NCI-H345 (cell line): Measurements from ENCODE around the gene GRHPR.

ENCODE experiments used
- DNase-seq: peaks from one replicate; lab custom pipeline; 2025; lab: John Stamatoyannopoulos, UW

The GRHPR gene

GRCh38 chr9:37399336-37399735 is 23.2 kb upstream of the GRHPR start:
- DNase-seq: no peak

- DNase-seq: no peak
Observed at GRCh38 chr9:37404590-37404989, 17.9 kb upstream of the GRHPR start.

GRCh38 chr9:37405350-37405749 is 17.1 kb upstream of the GRHPR start:
- no peak for DNase-seq

GRCh38 chr9:37405764-37406380 is 16.6 kb upstream of the GRHPR start:
- no peak for DNase-seq

- DNase-seq: no peak
Observed at GRCh38 chr9:37406603-37407401, 15.7 kb upstream of the GRHPR start.

- DNase-seq: no peak
Observed at GRCh38 chr9:37407468-37407867, 15.0 kb upstream of the GRHPR start.

GRCh38 chr9:37408933-37409710 is 13.4 kb upstream of the GRHPR start:
- no peak for DNase-seq

- no peak for DNase-seq
Observed at GRCh38 chr9:37410354-37410861, 12.1 kb upstream of the GRHPR start.

- DNase-seq: no peak
Observed at GRCh38 chr9:37410969-37411785, 11.3 kb upstream of the GRHPR start.

- no peak for DNase-seq
Observed at GRCh38 chr9:37412431-37413151, 9.9 kb upstream of the GRHPR start.

- no peak for DNase-seq
Observed at GRCh38 chr9:37413311-37413710, 9.2 kb upstream of the GRHPR start.

- no peak for DNase-seq
Observed at GRCh38 chr9:37414503-37414943, 8.0 kb upstream of the GRHPR start.

GRCh38 chr9:37415011-37415719 is 7.3 kb upstream of the GRHPR start:
- DNase-seq: peak; percentile 73

- DNase-seq: no peak
Observed at GRCh38 chr9:37417252-37417803, 5.2 kb upstream of the GRHPR start.

GRCh38 chr9:37417857-37418618 is 4.5 kb upstream of the GRHPR start:
- no peak for DNase-seq

GRCh38 chr9:37419204-37419603 is 3.3 kb upstream of the GRHPR start:
- DNase-seq: no peak

- no peak for DNase-seq
Observed at GRCh38 chr9:37420271-37421215, 2.0 kb upstream of the GRHPR start.

GRCh38 chr9:37421914-37422288 is 595 bp upstream of the GRHPR start:
- no peak for DNase-seq
